GM19035 (cell line): ENCODE data around the gene MYO3B.
"Not testable (repeated sequence)": the region's sequence is repeated elsewhere in the genome, so short reads cannot be mapped to it uniquely, and the experiment has no call there.

ENCODE experiments used
- ATAC-seq: cut with Tn5 transposase; IDR thresholded peaks from one replicate; pipeline ENCODE4 v1.9.1; 2021; ENCODE audit not compliant: unreplicated experiment

MYO3B gene

DNA sequence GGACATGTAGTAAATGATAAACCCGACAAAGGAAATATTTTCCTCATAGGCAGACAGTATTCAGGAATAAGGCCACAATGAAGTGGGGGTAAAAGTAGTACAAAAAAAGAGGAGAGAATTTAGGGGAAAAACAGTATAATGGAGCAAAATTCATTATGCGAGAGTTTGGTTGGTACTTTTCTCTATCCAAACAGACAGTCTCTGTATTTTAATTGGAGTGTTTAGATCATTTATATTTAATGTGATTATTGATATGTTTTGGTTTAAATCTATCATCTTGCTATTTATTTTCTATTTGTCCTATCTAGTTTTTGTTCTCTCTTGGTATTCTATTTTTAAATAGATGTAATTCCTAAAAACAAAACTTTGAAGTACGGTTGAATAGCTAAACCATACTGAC is 366.9 kb downstream of the MYO3B start:
- no peak for ATAC-seq

DNA sequence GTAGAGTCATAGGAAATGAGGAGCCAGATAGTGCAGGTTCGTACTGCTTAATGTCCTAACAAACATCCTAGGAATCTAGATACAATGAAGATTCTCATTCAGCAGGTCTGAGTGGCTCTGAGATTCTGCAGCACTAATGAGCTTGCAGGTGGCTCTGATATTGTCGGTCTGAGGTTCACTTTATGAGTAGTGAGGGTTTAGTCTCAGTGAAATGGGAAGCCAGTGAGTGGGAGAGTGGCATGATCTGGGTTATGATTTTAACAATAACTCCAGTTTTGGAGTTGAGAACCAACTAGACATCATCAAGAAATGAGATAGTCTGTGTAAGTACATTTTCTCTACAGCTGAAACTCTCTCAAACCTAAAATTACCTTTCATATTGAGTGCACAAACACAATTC is 370.4 kb downstream of the MYO3B start:
- ATAC-seq, result no peak

DNA sequence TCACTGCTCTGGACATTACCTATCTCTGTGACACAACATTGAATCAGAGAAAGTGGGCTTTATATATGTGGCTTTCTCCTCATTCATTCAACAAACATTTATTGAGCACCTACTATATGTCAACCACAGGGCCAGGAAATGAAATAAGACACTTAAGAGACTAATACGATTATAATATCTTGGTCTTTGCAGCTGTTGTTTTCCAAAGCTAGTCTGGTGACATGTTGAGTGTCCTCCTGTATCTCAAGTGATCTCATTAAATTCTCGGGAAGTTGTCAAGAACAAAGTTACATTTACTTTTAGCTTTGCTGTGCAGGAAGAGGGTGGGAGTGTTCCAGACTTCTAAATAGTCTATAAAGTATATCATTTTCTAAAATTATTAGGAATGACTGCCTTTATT is 372.6 kb downstream of the MYO3B start:
- ATAC-seq, result no peak

DNA sequence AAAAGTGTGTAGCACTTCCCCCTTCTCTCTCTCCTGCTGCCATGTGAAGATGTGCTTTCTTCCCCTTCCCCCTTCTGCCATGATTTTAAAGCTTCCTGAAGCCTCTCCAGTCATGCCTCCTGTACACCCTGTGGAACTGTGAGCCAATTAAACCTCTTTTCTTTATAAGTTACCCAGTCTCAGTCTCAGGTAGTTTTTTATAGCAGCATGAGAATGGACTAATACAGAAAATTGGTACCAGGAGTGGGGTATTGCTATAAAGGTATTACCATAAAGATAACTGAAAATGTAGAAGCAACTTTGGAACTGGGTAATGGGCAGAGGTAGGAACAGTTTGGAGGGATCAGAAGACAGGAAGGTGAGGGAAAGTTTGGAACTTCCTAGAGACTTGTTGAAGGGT is 374.0 kb downstream of the MYO3B start:
- ATAC-seq, result not testable (repeated sequence)

DNA sequence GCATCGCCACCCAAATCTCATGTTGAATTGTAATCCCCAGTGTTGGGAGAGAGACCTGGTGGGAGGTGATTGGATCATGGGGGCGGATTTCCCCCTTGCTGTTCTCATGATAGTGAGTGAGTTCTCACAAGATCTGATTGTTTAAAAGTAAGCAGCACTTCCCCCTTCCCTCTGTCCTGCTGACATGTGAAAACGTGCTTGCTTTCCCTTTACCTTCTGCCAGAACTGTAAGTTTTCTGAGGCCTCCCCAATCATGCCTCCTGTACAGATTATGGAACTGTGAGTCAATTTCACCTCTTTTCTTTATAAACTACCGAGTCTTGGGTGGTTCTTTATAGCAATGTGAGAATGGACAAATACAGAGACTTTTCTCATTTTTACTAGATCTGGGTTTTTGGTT is 375.8 kb downstream of the MYO3B start:
- no peak for ATAC-seq

DNA sequence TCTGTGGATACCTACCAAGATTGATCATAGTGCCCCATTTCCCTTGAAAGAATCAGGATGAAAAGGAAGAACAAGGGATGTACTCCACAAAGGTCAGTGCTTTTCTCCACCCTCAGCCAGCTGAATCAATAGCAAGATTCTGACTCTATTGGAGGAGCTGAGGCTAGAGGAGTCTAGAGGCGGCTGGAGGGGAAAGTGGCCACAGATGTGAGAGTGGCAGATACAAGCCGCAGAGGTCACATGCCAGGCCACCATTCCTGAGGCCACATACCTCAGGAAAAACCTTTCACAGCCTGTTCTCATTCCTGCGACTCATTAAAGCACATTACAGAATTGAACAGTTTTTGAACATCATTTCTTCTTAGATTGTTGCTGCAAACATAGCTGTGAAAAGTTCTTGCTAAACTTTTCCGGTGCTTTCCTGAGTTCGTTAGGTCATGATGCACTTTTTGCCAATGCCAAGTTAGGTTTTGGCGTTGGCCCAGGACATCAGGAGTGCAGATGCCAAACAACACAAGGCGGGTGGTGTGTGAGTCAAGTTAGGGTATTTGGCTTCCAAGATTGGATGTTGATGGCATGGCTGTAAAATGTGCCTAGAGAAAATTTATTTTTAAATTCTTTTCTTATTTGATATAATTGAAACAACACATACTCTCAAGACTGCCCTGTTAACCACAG is 376.5 kb downstream of the MYO3B start:
- no peak for ATAC-seq

DNA sequence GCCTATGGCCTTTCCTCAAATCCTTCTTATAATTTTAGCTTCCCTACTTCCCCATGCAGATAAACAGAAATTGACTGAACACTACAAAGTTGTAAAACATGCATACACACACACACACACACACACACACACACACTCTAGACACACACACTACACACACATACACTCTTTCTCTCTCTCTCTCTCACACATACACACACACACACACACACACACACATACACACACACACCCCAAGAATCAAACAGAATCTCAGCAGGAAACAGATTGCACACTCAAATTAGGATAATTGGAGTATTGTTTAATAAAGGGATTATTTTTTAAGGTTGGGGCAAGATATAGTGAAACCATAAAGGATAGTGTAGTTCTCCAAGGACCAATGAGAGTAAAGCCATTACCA is 385.0 kb downstream of the MYO3B start:
- no peak for ATAC-seq

DNA sequence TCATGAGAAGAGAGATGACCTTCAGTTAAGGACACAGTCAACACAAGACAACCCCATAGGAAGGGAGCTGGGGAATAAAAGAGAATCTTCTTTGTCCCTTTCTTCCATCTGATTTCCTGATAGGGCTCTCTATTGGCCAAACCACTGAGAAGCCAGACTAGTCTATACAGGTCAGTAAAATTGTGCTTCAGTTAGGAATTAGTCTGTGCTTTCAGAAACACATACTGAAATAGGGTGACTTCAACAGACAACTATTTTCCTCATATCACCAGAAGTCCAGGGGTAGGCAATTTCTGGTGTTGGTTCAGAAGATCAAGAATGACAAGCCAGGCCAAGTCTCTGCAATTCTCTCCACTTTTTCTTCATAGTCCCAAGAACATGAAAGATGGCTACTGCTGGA is 385.5 kb downstream of the MYO3B start:
- ATAC-seq, result no peak

DNA sequence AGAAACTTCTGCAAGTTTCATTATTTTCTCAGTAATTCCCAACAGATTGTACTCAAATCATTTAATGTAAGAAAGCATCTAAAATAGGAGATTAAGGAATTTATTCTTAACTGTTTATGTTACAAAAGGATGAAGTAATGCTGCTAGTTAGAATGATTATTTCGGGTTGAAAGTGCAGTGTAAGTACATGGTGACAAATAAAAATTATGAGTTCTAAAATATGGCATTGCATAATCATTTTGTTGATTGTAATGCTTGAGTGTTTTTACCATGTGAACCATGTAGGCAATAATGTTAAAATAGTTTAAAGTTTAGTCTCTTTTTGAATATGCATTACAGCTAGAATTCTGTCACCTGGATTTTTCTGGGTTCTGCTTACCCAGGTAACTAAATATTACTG is 388.2 kb downstream of the MYO3B start:
- no peak for ATAC-seq

DNA sequence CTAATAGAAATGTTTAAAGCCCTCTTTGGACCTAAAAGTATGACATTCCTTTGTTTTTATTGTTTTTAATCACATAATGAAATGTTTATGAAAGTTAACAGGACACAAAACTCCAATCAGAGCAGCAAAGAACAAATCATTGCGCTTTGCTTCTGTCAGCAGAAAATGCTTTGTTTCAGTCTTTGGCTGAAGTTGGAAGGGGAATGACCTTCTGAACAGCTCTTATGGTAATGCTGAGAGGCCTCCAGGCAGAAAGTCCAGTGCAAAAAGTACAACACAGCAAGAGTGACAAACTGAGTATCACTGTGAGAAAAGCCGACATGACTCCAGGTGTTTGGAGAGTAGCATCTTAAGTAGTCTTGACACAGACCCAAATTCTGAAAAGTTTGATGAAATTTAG is 389.5 kb downstream of the MYO3B start:
- no peak for ATAC-seq

DNA sequence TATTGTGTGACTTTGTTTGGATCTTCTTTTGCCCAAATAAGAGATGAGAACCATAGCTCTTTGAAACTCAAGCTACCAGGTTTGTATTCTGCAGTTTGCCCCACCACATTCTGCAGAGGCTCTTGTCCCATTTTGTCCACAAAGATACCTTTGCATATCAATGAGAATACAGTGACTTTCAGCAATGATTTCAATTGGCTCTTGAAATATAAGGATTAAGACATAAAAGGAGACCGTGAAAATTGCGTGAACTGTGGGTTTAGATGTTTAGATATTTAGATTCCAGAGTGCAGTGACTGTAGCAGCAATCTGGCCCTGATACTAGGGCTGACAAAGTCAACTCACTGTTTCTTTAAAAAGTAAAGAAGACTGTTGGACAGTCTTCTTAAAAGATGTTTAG is 390.6 kb downstream of the MYO3B start:
- no peak for ATAC-seq

DNA sequence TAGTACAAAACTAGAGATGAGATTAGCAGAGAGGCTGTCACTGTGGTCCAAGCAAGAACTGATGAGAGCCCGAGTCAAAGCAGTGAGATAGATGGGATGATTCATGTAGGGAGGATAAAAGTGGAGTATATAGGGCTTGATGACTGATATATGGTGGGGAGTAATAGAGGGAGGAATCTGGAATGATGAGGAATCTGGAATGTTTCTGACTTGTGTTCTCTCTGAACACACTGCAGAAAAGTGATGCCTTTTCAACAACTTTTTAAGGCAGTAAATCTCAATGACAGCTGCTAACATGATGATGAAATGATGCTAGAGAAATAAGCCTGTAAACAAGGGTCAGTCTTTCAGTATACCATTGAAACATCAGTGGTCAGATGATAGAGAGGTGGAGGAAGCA is 393.7 kb downstream of the MYO3B start:
- no peak for ATAC-seq

DNA sequence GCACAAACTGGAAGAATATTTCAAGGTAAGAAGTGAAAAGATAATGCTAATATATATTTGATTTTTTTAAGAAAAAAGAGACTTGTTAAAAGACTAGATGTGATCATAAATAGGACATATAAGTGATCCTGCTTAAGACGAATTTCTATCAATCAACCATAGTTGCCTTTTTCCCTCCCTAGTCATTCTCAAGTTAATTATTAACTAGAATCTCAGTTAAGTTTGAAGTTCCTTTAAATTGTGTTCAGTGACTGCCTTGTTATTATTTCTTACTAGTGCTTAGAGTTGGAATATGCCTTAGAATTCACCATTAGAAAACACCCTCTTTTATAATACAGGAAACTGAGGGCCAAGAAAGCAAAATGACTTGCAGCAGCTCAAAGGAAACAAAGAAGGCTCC is 395.7 kb downstream of the MYO3B start:
- ATAC-seq, result no peak

DNA sequence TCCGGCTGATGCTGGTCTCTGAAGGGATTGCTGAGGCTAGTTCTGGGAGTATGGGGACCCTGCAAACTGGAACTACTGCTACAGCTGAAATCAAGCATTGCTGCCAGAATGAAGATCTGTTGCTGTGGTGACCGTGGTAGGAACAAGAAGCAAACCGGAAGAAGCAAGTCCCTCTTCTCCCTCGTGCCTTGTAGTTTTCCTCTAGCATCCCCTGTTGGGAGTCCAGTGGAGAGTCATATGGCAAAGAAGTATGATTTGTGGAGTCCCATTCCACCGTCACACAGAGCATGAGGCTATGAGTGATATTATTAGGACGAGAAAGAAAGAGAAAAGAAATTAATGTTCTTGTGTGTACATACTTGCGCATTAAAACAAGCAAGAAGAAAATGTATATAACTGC is 398.3 kb downstream of the MYO3B start:
- no peak for ATAC-seq

DNA sequence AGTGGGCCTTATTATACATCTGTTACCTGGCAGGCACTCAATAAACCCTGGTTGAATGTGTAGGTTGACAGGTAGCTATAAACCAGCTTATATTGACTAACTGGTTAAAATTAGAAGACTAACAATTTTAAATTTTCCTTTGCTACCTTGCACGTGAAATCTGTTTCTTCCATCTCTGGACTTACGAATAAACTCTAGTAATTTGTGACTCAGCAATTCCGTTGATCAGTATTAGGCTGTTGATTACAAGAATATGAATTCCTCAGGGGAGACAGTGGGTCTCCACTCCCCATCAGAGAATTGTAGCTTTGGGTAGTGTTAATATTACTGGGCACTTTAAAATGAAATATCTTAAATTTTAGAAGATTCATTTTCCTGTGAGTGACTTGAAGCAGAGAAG is 399.4 kb downstream of the MYO3B start:
- ATAC-seq, result no peak

DNA sequence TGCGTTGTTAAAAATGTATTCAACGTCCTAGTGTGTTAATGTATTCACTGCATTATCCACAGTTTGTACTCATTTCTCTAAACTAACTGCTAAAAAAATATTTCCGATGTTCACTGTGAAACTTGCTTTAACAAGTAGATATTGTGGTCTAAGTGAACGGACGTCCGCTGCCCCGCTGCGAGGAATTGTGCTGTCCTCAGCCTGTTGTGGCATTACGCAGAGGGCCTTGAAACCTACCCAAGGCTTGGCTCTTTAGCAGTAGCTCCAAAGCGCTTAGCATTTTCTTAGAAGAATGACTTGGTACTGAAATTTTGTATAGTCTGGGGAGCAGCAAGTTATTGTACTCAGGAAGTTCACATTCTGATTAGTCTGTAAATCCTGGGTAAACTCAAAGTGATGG is 400.7 kb downstream of the MYO3B start:
- no peak for ATAC-seq

DNA sequence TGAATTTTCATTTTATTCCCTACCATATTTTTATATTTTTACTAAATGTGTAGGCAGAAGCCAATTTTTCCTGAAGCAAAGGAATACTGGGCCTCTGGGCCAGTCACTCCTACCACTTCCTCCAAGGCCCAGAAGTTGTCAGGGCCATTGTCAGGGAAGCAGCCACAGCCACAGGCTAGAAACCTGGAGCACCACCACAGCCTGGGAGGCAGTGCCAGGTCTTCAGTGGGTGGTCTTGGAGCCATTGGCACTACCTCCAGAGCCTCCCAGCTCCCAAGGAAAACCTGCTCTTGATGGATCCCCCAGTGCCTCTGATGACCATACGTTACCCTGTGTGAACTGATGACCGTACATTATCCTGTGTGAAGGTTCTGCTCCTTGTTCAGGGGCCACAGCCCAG is 401.6 kb downstream of the MYO3B start:
- no peak for ATAC-seq

DNA sequence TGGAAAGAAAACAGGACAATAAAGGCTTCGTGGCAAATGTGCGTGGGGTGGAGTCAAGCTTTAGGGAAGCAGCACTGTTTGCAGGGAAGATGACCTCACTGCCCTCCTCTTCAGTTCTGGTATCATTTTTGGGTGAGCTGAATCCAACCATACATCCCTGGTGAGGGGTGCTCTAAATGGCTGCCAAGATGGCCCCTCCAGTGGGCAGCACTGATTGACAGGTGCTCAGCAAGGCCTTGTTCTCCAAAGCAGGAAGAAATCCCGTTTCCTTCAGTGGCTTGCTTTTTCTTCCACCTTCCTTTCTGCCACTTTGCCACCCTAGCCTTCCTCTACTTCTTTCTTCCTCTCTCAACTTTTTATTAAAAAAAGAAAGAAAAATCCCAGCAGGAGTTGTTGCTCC is 404.4 kb downstream of the MYO3B start:
- ATAC-seq, result no peak

DNA sequence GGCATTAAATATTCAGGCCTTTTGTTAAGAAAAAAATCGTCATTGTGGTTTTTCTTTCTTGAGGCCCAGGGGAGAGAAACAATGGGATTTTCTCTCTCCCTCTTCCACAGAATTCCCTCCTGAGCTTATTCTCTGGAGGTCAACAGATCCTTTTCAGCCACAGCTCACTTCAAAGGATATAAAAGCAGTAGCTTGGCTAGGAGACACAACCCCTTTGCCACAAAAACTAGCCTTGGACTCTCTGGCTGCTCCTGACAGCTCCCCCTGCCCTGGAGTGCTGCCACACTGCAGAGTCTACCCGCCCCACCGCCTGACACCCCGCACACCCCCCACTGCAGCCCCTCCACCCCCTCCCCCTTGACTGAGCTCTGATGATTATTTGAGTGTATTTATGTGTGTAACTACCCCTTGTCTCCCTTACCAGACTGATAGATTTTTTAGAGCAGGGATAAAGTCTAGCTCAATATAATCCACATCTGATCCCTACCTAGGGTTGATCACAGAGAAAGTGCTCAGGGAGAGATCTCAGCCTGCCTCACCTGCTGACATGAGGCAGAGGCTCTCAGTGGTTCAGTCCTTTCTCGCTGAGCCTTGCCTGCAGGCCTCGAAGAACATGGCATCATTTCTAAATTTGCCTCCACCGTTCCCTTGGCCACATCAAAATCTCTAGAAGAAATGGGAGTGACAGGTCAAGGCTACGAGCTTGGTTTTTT is 405.0 kb downstream of the MYO3B start:
- no peak for ATAC-seq

DNA sequence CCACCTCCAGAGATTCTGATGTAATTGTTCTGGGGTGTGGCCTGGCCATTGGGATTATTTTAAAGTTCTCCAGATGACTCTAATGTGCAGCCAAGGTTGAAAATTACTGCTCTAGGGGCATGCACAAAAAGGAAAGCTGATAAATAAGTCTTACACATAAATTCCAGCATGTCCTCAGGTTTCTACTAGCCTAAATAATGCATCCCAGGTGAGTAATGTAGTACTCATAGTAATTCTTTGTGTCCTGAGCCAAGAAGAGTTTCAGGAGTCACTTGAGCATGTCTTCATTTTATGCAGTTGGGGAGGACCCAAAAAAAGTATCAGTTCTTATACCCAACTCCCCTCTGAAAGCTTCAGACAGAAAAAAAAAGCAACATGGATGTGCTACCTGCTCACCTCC is 407.1 kb downstream of the MYO3B start:
- ATAC-seq, result no peak

DNA sequence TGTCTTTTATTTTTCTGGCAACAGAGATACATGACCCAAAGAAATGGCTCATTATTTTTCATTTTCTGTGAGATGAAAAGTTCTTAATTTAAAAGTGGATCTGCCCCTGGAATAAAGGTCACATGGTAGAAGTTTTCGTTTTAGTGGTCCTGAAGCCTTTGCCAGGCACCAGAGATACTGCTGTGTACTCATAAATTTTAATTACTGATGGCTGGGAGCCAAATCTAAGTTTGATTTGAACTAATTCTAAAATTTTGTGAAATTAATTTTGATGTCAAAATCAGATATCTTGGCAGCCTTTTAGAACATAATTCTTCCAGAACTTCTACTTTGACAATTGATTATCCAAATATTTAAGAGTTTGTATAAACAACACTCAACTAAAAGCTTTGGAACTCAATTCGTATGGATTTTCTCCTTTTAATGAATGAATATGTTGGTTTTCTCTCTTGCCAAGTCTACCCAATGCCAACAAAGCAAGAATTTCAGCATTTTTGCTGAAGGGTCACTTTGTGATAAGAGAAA is 408.7 kb downstream of the MYO3B start:
- no peak for ATAC-seq

DNA sequence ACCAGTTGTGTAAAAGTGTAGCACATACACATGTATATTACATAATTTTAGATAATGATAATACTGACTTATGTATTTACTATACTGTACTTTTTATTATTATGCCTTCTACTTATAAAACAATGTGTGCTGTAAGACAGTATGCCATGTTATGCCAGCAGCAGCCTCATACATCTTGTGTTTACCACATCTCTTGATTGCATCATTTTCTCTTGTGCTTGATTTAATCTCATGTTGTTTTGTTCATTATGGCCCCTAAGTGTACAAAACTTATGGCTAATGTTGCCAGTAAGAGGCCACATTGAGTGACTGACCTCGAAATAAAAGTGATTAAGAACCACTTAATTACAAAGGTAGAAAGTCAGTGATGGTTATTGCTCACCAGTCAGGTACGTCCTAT is 409.2 kb downstream of the MYO3B start:
- no peak for ATAC-seq

DNA sequence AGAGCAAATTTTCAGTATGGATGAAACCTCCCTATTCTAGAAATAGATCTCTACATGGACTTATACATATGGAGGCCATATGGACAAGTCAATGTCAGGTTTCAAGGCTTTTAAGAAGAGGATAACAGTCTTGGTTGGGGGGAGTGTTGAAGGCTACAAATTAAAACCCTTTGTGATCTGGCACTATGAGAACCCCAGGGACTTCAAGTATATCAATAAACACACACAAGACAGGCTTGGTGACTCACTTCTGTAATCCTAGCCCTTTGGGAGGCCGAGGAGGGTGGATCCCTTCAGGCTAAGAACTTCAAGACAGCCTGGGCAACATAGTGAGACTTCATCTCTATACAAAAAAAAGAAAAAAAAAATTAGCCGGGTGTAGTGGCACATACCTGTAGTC is 410.0 kb downstream of the MYO3B start:
- ATAC-seq, result no peak
